Measurements from ENCODE around the gene STXBP6.

- TF ChIP-seq EZH2 (IDR thresholded peaks at IDR 0.05; ENCODE audit: low read depth, unreplicated experiment) (no peak), CTCF (conservative IDR thresholded peaks at IDR 0.05; ENCODE audit: low read depth in 2 of 2) (no peak), POLR2AphosphoS5 (IDR thresholded peaks at IDR 0.05; ENCODE audit: low read depth) (no peak), ETS1 (IDR thresholded peaks at IDR 0.05) (no peak)
Measured at GRCh38 chr14:25033358-25033757, 16.6 kb downstream of the STXBP6 start.

Data from GM23338 (cell line).